Mesenteric fat pad (tissue), 1 donor: ENCODE measurements around the gene SETD7. TPM values are rescaled to one million over a fixed set of nuclear protein-coding genes. Genes with fewer than 3 reads are reported as not detected.

ENCODE experiments used
- total RNA-seq: library from RNA; stranded (reverse); fragmentation: NEBNext Ultra II Directional; extraction: Animal tissue kit (Norgen Biotek cat#: 25700); gene quantifications from one replicate; pipeline ENCODE4 v1.2.1, GENCODE V29; 2021
- donor health status: DM: yes; HTN: yes; CAD: no.

The SETD7 gene
- total RNA-seq, 1 donor from 2014 or later = 81.0 TPM

Other genes with a start within 250 kb of the SETD7 start
- gene RAB33B, start 102.1 kb downstream of the SETD7 start, total RNA-seq = 7.1 TPM
- gene MGST2, start 109.6 kb upstream of the SETD7 start, total RNA-seq = 53.7 TPM